GM12878 (cell line): ENCODE measurements around the gene ADD1. TPM values are rescaled to one million over a fixed set of nuclear protein-coding genes. Genes with fewer than 3 reads are reported as not detected.

Experiments
- ATAC-seq: fragments of 200-7000 bp; cut with Tn5 transposase; 3 replicates; pipeline ENCODE4 v1.9.1; 2020; ENCODE audit warnings: mild to moderate bottlenecking, moderate library complexity
- BruUV-seq: library from RNA; stranded (reverse); fragments of 400-500 nt; replicated peaks from 2 replicates; lab custom pipeline; 2021; lab: Mats Ljungman, UMichigan
- CTCF ChIA-PET: fragments of 300-600 bp; sonication (Branson Sonifier 250); formaldehyde crosslinking; extraction: SDS; loops from one replicate; lab custom pipeline; 2021; ENCODE audit warnings: inconsistent platforms; lab: Yijun Ruan, JAX
- POLR2A ChIA-PET: fragments of 350-600 bp; formaldehyde crosslinking; extraction: SDS; loops from one replicate; lab custom pipeline; 2021; ENCODE audit warnings: inconsistent platforms; lab: Charles Lee
- RAD21 ChIA-PET: fragments of 300-600 bp; sonication (Branson Sonifier 250); formaldehyde crosslinking; loops from one replicate; lab custom pipeline; 2023; ENCODE audit warnings: antibody characterized with exemption; ENCODE audit not compliant: unreplicated experiment; lab: Charles Lee
- SMC1A ChIA-PET: fragments of 300-600 bp; sonication (Branson Sonifier 250); formaldehyde crosslinking; loops from one replicate; lab custom pipeline; 2023; ENCODE audit not compliant: unreplicated experiment, uncharacterized antibody; lab: Charles Lee
- DNase-seq: peaks from one replicate; pipeline ENCODE4 v3.0.0-alpha.2; 2011; ENCODE audit warnings: low read depth, low spot score
- FAIRE-seq: peaks from 3 replicates; lab custom pipeline; 2011; peaks lifted over from hg19 to GRCh38; lab: Jason Lieb, UNC
- H2AFZ ChIP-seq: 2 replicates; pipeline ENCODE4 v1.6.0; 2011; ENCODE audit warnings: low read depth, low read length, control low read depth; ENCODE audit not compliant: control insufficient read depth
- H3K27ac ChIP-seq: 2 replicates; pipeline ENCODE4 v1.5.1; 2011; ENCODE audit warnings: control low read depth; ENCODE audit not compliant: control insufficient read depth, insufficient read depth
- H3K27me3 ChIP-seq, 2 experiments: replicated peaks in 1 of 2; 2 replicates each; pipeline versions ENCODE4 v1.6.0 to v1.6.1; 2011; ENCODE audit warnings: low read length in 1 of 2; ENCODE audit not compliant: control insufficient read depth in 2 of 2, insufficient read depth in 2 of 2
- H3K36me3 ChIP-seq, 2 experiments: 2 replicates each; pipeline ENCODE4 v1.5.1; 2011; ENCODE audit warnings: low read length in 1 of 2; ENCODE audit not compliant: control insufficient read depth in 2 of 2, insufficient read depth in 2 of 2
- H3K4me1 ChIP-seq: 2 replicates; pipeline ENCODE4 v1.6.1; 2011; ENCODE audit warnings: mild to moderate bottlenecking, low read length, moderate library complexity, mixed read lengths; ENCODE audit not compliant: control insufficient read depth, insufficient read depth
- H3K4me2 ChIP-seq: 2 replicates; pipeline ENCODE4 v1.6.0; 2011; ENCODE audit warnings: control low read depth; ENCODE audit not compliant: control insufficient read depth, insufficient read depth
- H3K4me3 ChIP-seq: fragments of 200-600 bp; sonication (generic); 2 replicates; pipeline ENCODE4 v1.5.1; 2016
- H3K79me2 ChIP-seq: 2 replicates; pipeline ENCODE4 v1.6.0; 2011; ENCODE audit warnings: low read length; ENCODE audit not compliant: control insufficient read depth, insufficient read depth
- H3K9ac ChIP-seq: 2 replicates; pipeline ENCODE4 v1.8.0; 2011; ENCODE audit warnings: low read length, control low read depth, mixed read lengths; ENCODE audit not compliant: control insufficient read depth, insufficient read depth
- H3K9me3 ChIP-seq: replicated peaks from 3 replicates; pipeline ENCODE4 v1.5.1; 2011; ENCODE audit warnings: mild to moderate bottlenecking, low read length; ENCODE audit not compliant: control insufficient read depth, insufficient read depth
- H4K20me1 ChIP-seq: 2 replicates; pipeline ENCODE4 v1.6.0; 2011; ENCODE audit not compliant: control insufficient read depth, insufficient read depth
- GATAD2B ChIP-seq: fragments of 450-650 bp; conservative IDR thresholded peaks from 2 replicates; pipeline ENCODE4 v1.6.1; 2017; ENCODE audit warnings: low read depth, mild to moderate bottlenecking, moderate library complexity
- IRF3 ChIP-seq: fragments of 450-650 bp; IDR thresholded peaks from 2 replicates; pipeline ENCODE4 v1.6.1; 2014; ENCODE audit warnings: mild to moderate bottlenecking
- SUPT20H ChIP-seq: IDR thresholded peaks from 2 replicates; pipeline ENCODE4 v1.6.1; 2011; ENCODE audit warnings: low read depth, mild to moderate bottlenecking, low read length, moderate library complexity, borderline replicate concordance; ENCODE audit not compliant: control insufficient read depth
- TCF12 ChIP-seq: IDR thresholded peaks from 2 replicates; pipeline ENCODE4 v1.6.1; 2011; ENCODE audit warnings: low read depth, mild to moderate bottlenecking, low read length
- ZNF592 ChIP-seq: fragments of 450-650 bp; IDR thresholded peaks from 2 replicates; pipeline ENCODE4 v1.6.1; 2017; ENCODE audit warnings: mild to moderate bottlenecking, moderate library complexity
- WGBS: methylation state at CpG from one replicate; pipeline ENCODE4 v1.1.6; 2016; ENCODE audit warnings: low lambda C conversion rate; ENCODE audit not compliant: insufficient replicate concordance, insufficient coverage; ENCODE audit errors: missing lambda C conversion rate; 5-methylcytosine and 5-hydroxymethylcytosine counted together
- in situ Hi-C: fragments of 300-500 bp; cut with MboI; formaldehyde crosslinking; loops from 9 replicates; pipeline ENCODE4 v1.14.3; 2018; ENCODE audit warnings: mixed read lengths
- intact Hi-C: fragments of 100-400 bp; cut with micrococcal nuclease; formaldehyde crosslinking; loops from one replicate; pipeline ENCODE4 v1.14.2; 2022; ENCODE audit not compliant: unreplicated experiment
- polyA plus RNA-seq, 11 experiments: library from polyadenylated mRNA; depleted of rRNA in 4 of 11; unstranded in 6 of 11; stranded (reverse) in 5 of 11; fragments of >200 nt; fragmentation: Nextera tagmentation in 4 of 11; fragmentation: Illumina TruSeq in 1 of 11; extraction: Ambion mirVana in 4 of 11; extraction: Trizol in 1 of 11; gene quantifications; 1 replicate in 1 of 11; 2 replicates in 10 of 11; pipeline versions ENCODE4 v1.2.1 to v1.2.3, GENCODE V29; 2011 to 2016; ENCODE audit warnings: inconsistent platforms in 2 of 11, missing spikeins in 2 of 11, low read depth in 1 of 11
- total RNA-seq, 4 experiments: library from RNA; depleted of rRNA in 3 of 4; stranded (reverse); fragments of >200 nt in 3 of 4; fragmentation: Illumina TruSeq in 1 of 4; extraction: Trizol in 1 of 4; gene quantifications; 2 replicates each; pipeline versions ENCODE4 v1.2.1 to v1.2.3, GENCODE V29; 2013 to 2021

ADD1 gene
- total and polyA plus RNA-seq, 10 of the 15 experiments (the other 5 are each of a cell fraction or from before 2014, with no cell fraction given) = 21.6 to 182 (median 105) TPM

GRCh38 chr4:2869659-2870058 is 26.0 kb downstream of the ADD1 start:
- CTCF ChIA-PET = no interaction called here
- no peak overlapping the region for H3K4me3 ChIP-seq
- POLR2A ChIA-PET = no interaction called here
- H3K36me3 ChIP-seq = peaks cover 0 to 3% of the 10 kb centered on the region in 2 experiments; a peak in 1 of 4 replicates
- DNase-seq = no peak
- in situ Hi-C loops = no loop called here
- no peak overlapping the region for H3K9ac ChIP-seq
- intact Hi-C loops = no loop called here
- no peak for ATAC-seq
- H3K4me2 ChIP-seq = no peak overlapping the region
- TF ChIP-seq IRF3 (no peak), SUPT20H (no peak), ZNF592 (no peak), GATAD2B (no peak), TCF12 (no peak)
- RAD21 ChIA-PET = no interaction called here
- no peaks in the 10 kb centered on the region for H3K9me3 ChIP-seq
- H3K27ac ChIP-seq = no peak overlapping the region
- BruUV-seq = no TSS peak
- H4K20me1 ChIP-seq = no peaks in the 10 kb centered on the region
- SMC1A ChIA-PET = no interaction called here
- H3K79me2 ChIP-seq = peaks cover 32% of the 10 kb centered on the region
- no peak overlapping the region for H2AFZ ChIP-seq
- no peaks in the 10 kb centered on the region for H3K27me3 ChIP-seq
- no peaks in the 10 kb centered on the region for H3K4me1 ChIP-seq
- WGBS = 98% methylated on average over 6 of the region's 6 CpGs
- no peak for FAIRE-seq
